ENCODE data around the gene AP2S1. TPM values are rescaled to one million over a fixed set of nuclear protein-coding genes. Genes with fewer than 3 reads are reported as not detected.

AP2S1 gene
- total and polyA plus RNA-seq, 4 donors, result 73.0 to 191 (median 156) TPM

- no peak overlapping the region for H3K4me3 ChIP-seq
- 37 to 43% methylated on average over 3 of the region's 3 CpGs for WGBS, 2 donors
- H3K4me1 ChIP-seq (ENCODE audit: control insufficient read depth in 5 of 5, insufficient read depth in 5 of 5, low read length in 5 of 5), result peaks cover 18 to 45% (median 22%) of the 10 kb centered on the region in 5 donors
- no peaks in the 10 kb centered on the region for H3K36me3 ChIP-seq (ENCODE audit: control insufficient read depth in 4 of 4, insufficient read depth in 4 of 4, low read length in 4 of 4)
- no peak for ATAC-seq (ENCODE audit: insufficient read depth, low FRiP score)
- H3K27ac ChIP-seq (ENCODE audit: low read depth in 1 of 2, low read length in 1 of 2), result peak overlapping the region; percentile 15 to 28
- H3K9ac ChIP-seq (ENCODE audit: insufficient read depth in 1 of 2, low read length in 2 of 2), result no peak overlapping the region
- no peak for TF ChIP-seq CTCF (IDR thresholded peaks at IDR 0.05; ENCODE audit: control extremely low read depth, extremely low read depth)
- DNase-seq, result no peak
- H3K27me3 ChIP-seq (ENCODE audit: control insufficient read depth in 3 of 3, insufficient read depth in 3 of 3, low read length in 2 of 3), result no peaks in the 10 kb centered on the region
- no peaks in the 10 kb centered on the region for H3K9me3 ChIP-seq (ENCODE audit: control insufficient read depth in 4 of 4, insufficient read depth in 3 of 4, low read length in 3 of 4)
Observed at GRCh38 chr19:46866407-46867136, 15.9 kb upstream of the AP2S1 start.

- no peaks in the 10 kb centered on the region for H3K27me3 ChIP-seq (ENCODE audit: control insufficient read depth in 3 of 3, insufficient read depth in 3 of 3, low read length in 2 of 3)
- TF ChIP-seq CTCF (IDR thresholded peaks at IDR 0.05; ENCODE audit: control extremely low read depth, extremely low read depth), result no peak
- H3K27ac ChIP-seq (ENCODE audit: low read depth in 1 of 2, low read length in 1 of 2), result peak overlapping the region; percentile 47 to 74
- H3K36me3 ChIP-seq (ENCODE audit: control insufficient read depth in 4 of 4, insufficient read depth in 4 of 4, low read length in 4 of 4), result no peaks in the 10 kb centered on the region
- H3K4me1 ChIP-seq (ENCODE audit: control insufficient read depth in 5 of 5, insufficient read depth in 5 of 5, low read length in 5 of 5), result peaks cover 18 to 48% (median 25%) of the 10 kb centered on the region in 5 donors
- WGBS, 2 donors, result 43 to 71% methylated on average over 6 of the region's 6 CpGs
- ATAC-seq (ENCODE audit: insufficient read depth, low FRiP score), result no peak
- H3K9me3 ChIP-seq (ENCODE audit: control insufficient read depth in 4 of 4, insufficient read depth in 3 of 4, low read length in 3 of 4), result no peaks in the 10 kb centered on the region
- DNase-seq, result peak; percentile 55 to 75 (median 71)
- peak overlapping the region in 1 of 2 donors; percentile 34 for H3K9ac ChIP-seq (ENCODE audit: insufficient read depth in 1 of 2, low read length in 2 of 2)
- H3K4me3 ChIP-seq, result no peak overlapping the region
Observed at GRCh38 chr19:46863818-46864629, 13.4 kb upstream of the AP2S1 start.

DNA sequence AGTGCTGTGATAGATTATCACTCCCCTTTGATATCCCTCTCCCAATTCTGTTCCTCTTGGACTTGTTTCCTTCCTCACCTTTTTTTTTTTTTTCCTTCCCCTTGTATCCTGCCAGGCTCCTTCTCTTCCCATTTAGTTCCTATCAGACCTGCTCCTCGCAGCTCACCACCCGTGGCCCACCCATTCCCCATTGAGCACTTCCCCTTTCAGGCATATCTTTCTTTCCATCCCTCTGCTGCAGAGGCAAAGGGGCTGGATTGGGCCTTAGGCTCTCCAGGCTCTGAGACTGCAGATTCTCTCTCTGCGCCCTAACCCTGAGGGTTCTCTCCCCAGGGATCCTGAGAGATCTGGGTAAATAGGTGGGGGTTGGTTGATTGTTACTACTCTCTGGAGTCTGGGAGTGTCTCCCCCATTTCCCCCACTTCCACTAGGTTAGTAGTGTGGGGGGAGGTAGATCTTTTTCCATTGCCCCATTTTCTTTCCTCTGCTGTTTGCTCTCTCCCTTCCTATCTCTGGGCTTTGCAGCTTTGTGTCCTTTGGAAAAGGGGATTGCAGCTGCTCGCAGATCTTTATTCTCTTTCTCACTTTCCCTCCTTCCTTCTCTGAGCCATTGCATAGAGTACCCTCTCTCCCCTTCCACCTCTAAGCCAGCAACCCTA, 12.5 kb upstream of the AP2S1 start:
- Histone ChIP-seq H3K4me1 (ENCODE audit: control insufficient read depth in 5 of 5, insufficient read depth in 5 of 5, low read length in 5 of 5) (peaks cover 18 to 48% (median 25%) of the 10 kb centered on the region in 5 donors), H3K4me3 (peak overlapping the region; percentile 8), H3K27me3 (ENCODE audit: control insufficient read depth in 3 of 3, insufficient read depth in 3 of 3, low read length in 2 of 3) (no peaks in the 10 kb centered on the region), H3K9ac (ENCODE audit: insufficient read depth in 1 of 2, low read length in 2 of 2) (peak overlapping the region in 1 of 2 donors; percentile 60), H3K36me3 (ENCODE audit: control insufficient read depth in 4 of 4, insufficient read depth in 4 of 4, low read length in 4 of 4) (no peaks in the 10 kb centered on the region), H3K9me3 (ENCODE audit: control insufficient read depth in 4 of 4, insufficient read depth in 3 of 4, low read length in 3 of 4) (no peaks in the 10 kb centered on the region), H3K27ac (ENCODE audit: low read depth in 1 of 2, low read length in 1 of 2) (peak overlapping the region; percentile 74 to 89)
- 42 to 43% methylated on average over 4 of the region's 4 CpGs for WGBS, 2 donors
- DNase-seq (no peak), ATAC-seq (ENCODE audit: insufficient read depth, low FRiP score) (no peak)
- no peak for TF ChIP-seq CTCF (IDR thresholded peaks at IDR 0.05; ENCODE audit: control extremely low read depth, extremely low read depth)
